ENCODE data around the gene ARNT2. TPM values are rescaled to one million over a fixed set of nuclear protein-coding genes. Genes with fewer than 3 reads are reported as not detected.

ARNT2 gene
- total RNA-seq, 1 donor from 2014 or later, result 9.1 TPM

- TF ChIP-seq, protein P1, sequence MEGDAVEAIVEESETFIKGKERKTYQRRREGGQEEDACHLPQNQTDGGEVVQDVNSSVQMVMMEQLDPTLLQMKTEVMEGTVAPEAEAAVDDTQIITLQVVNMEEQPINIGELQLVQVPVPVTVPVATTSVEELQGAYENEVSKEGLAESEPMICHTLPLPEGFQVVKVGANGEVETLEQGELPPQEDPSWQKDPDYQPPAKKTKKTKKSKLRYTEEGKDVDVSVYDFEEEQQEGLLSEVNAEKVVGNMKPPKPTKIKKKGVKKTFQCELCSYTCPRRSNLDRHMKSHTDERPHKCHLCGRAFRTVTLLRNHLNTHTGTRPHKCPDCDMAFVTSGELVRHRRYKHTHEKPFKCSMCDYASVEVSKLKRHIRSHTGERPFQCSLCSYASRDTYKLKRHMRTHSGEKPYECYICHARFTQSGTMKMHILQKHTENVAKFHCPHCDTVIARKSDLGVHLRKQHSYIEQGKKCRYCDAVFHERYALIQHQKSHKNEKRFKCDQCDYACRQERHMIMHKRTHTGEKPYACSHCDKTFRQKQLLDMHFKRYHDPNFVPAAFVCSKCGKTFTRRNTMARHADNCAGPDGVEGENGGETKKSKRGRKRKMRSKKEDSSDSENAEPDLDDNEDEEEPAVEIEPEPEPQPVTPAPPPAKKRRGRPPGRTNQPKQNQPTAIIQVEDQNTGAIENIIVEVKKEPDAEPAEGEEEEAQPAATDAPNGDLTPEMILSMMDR (conservative IDR thresholded peaks at IDR 0.05; ENCODE audit: low read depth, low read length), result no peak
- DNase-seq (ENCODE audit: low read depth), result no peak
- H3K4me3 ChIP-seq (ENCODE audit: low read depth, low read length), result no peak overlapping the region
Observed at GRCh38 chr15:80471881-80472280, 67.7 kb downstream of the ARNT2 start.

GRCh38 chr15:80473286-80474223 lies 69.4 kb downstream of the ARNT2 start:
- H3K4me3 ChIP-seq (ENCODE audit: low read depth, low read length), result no peak overlapping the region
- TF ChIP-seq, protein P1 (conservative IDR thresholded peaks at IDR 0.05; ENCODE audit: low read depth, low read length), result no peak
- no peak for DNase-seq (ENCODE audit: low read depth)

- no peak for DNase-seq (ENCODE audit: low read depth)
- TF ChIP-seq, protein P1 (conservative IDR thresholded peaks at IDR 0.05; ENCODE audit: low read depth, low read length), result no peak
- H3K4me3 ChIP-seq (ENCODE audit: low read depth, low read length), result no peak overlapping the region
Observed at GRCh38 chr15:80474224-80475215, 70.3 kb downstream of the ARNT2 start.

- H3K4me3 ChIP-seq (ENCODE audit: low read depth, low read length), result no peak overlapping the region
- DNase-seq (ENCODE audit: low read depth), result no peak
- TF ChIP-seq, protein P1 (conservative IDR thresholded peaks at IDR 0.05; ENCODE audit: low read depth, low read length), result peak; percentile 34
Observed at GRCh38 chr15:80475572-80475971, 71.4 kb downstream of the ARNT2 start.

DNA sequence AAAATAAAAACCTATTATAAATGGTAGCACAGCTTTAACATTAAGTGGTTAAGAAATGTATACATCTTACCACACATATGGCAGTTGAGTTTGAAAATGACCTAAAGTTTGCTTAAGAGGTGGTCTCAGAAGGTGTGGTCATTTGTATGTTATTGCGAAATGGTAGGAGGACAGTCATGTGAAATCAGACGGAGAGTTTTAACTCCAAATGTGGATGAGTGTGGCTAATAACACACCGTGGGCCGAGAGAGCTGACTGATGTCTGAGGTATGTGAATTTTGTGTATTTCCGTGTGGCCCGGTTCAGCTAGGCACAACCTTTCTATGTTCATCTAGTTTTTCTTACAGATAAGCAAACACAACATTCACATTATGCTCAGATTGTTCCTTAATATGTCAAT lies 71.9 kb downstream of the ARNT2 start:
- no peak for DNase-seq (ENCODE audit: low read depth)
- H3K4me3 ChIP-seq (ENCODE audit: low read depth, low read length), result no peak overlapping the region
- TF ChIP-seq, protein P1 (conservative IDR thresholded peaks at IDR 0.05; ENCODE audit: low read depth, low read length), result no peak

DNA sequence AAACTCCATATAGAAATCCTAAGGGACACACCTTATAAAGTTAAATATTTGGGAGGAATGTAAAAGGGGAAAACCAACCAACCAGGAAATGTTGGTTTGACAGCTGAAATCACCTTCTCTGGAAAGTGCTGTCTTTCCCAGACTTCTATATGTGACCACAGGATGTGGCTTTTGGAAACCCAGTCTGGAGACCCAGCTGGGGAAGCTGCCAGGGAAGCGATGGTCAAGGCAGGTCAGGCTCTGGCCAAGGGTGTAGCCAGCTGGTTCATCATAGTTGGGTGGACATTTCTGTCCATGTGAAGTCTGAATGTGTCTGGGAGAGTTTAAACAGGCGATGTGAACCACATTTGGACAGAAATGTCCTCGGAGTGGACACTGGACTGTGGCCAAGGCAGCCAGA lies 73.9 kb downstream of the ARNT2 start:
- H3K4me3 ChIP-seq (ENCODE audit: low read depth, low read length), result no peak overlapping the region
- TF ChIP-seq, protein P1 (conservative IDR thresholded peaks at IDR 0.05; ENCODE audit: low read depth, low read length), result no peak
- no peak for DNase-seq (ENCODE audit: low read depth)

Data from epithelial cell of proximal tubule (primary cell).